PC-3 (cell line): Measurements from ENCODE around the gene SIX2. TPM values are rescaled to one million over a fixed set of nuclear protein-coding genes. Genes with fewer than 3 reads are reported as not detected.

Experiments
- ATAC-seq: fragments of 200-7000 bp; cut with Tn5 transposase; 2 replicates; pipeline ENCODE4 v1.9.1; 2020; ENCODE audit warnings: mild to moderate bottlenecking, moderate library complexity
- BruUV-seq: library from RNA; stranded (reverse); fragments of 400-500 nt; replicated peaks from 2 replicates; lab custom pipeline; 2021; lab: Mats Ljungman, UMichigan
- CTCF ChIA-PET: fragments of 300-600 bp; sonication (Branson Sonifier 250); formaldehyde crosslinking; loops from one replicate; lab custom pipeline; 2022; ENCODE audit warnings: antibody characterized with exemption; lab: Charles Lee
- POLR2A ChIA-PET: fragments of 300-600 bp; sonication (Branson Sonifier 250); formaldehyde crosslinking; loops from one replicate; lab custom pipeline; 2022; ENCODE audit warnings: antibody characterized with exemption; ENCODE audit not compliant: unreplicated experiment; lab: Charles Lee
- DNase-seq: peaks from one replicate; pipeline ENCODE4 v3.0.0-alpha.2; 2015
- H2AFZ ChIP-seq: fragments of 300-600 bp; sonication (generic); 2 replicates; pipeline ENCODE4 v1.6.0; 2016; ENCODE audit warnings: antibody characterized with exemption, low read length
- H3F3A ChIP-seq: fragments of 300-600 bp; sonication (generic); one replicate; pipeline ENCODE4 v1.6.0; 2017; ENCODE audit warnings: antibody characterized with exemption, low read length, control low read depth, mild to moderate bottlenecking; ENCODE audit not compliant: unreplicated experiment
- H3K27ac ChIP-seq: fragments of 300-600 bp; sonication (generic); 2 replicates; pipeline ENCODE4 v1.5.1; 2016; ENCODE audit warnings: mild to moderate bottlenecking, low read length
- H3K27me3 ChIP-seq: fragments of 300-600 bp; sonication (generic); 2 replicates; pipeline ENCODE4 v1.6.1; 2016; ENCODE audit warnings: low read length, mixed read lengths
- H3K36me3 ChIP-seq: fragments of 300-600 bp; sonication (generic); 2 replicates; pipeline ENCODE4 v1.6.1; 2016; ENCODE audit warnings: low read depth, mixed run types, low read length, mixed read lengths
- H3K4me1 ChIP-seq: fragments of 300-600 bp; sonication (generic); 2 replicates; pipeline ENCODE4 v1.5.1; 2016; ENCODE audit warnings: low read length; ENCODE audit not compliant: insufficient read depth
- H3K4me2 ChIP-seq: fragments of 300-600 bp; sonication (generic); 2 replicates; pipeline ENCODE4 v1.6.0; 2016; ENCODE audit warnings: low read length
- H3K4me3 ChIP-seq: fragments of 300-600 bp; sonication (generic); 2 replicates; pipeline ENCODE4 v1.5.1; 2016; ENCODE audit warnings: mild to moderate bottlenecking, low read length, mixed read lengths
- H3K79me2 ChIP-seq: fragments of 300-600 bp; sonication (generic); 2 replicates; pipeline ENCODE4 v1.6.1; 2017; ENCODE audit warnings: low read length, mixed read lengths
- H3K9ac ChIP-seq: fragments of 300-600 bp; sonication (generic); 2 replicates; pipeline ENCODE4 v1.6.0; 2016; ENCODE audit warnings: mild to moderate bottlenecking, low read length
- H3K9me2 ChIP-seq: fragments of 300-600 bp; sonication (generic); replicated peaks from 2 replicates; pipeline ENCODE4 v1.6.1; 2016; ENCODE audit warnings: mixed run types, low read length, mixed read lengths
- H3K9me3 ChIP-seq: fragments of 300-600 bp; sonication (generic); 2 replicates; pipeline ENCODE4 v1.6.1; 2016; ENCODE audit warnings: low read length, mixed read lengths
- H4K20me1 ChIP-seq: fragments of 300-600 bp; sonication (generic); 2 replicates; pipeline ENCODE4 v1.6.1; 2016; ENCODE audit warnings: low read length, mixed read lengths
- EZH2 ChIP-seq: fragments of 300-600 bp; sonication (generic); IDR thresholded peaks from one replicate; pipeline ENCODE4 v1.6.1; 2017; ENCODE audit warnings: antibody characterized with exemption, mild to moderate bottlenecking, low read length; ENCODE audit not compliant: unreplicated experiment
- EZH2phosphoT487 ChIP-seq: fragments of 300-600 bp; sonication (generic); IDR thresholded peaks from 2 replicates; pipeline ENCODE4 v1.6.1; 2018; ENCODE audit warnings: mild to moderate bottlenecking, antibody characterized with exemption, low read length, borderline replicate concordance
- intact Hi-C: fragments of 100-400 bp; cut with micrococcal nuclease; formaldehyde crosslinking; loops from 2 replicates; pipeline ENCODE4 v1.9.0; 2023
- total RNA-seq: library from RNA; depleted of rRNA; stranded (reverse); fragments of >200 nt; gene quantifications from 2 replicates; pipeline ENCODE4 v1.2.3, GENCODE V29; 2014
- TF ChIP-seq, protein P1 (sequence below): fragments of 300-600 bp; sonication (generic); conservative IDR thresholded peaks from 2 replicates; pipeline ENCODE4 v1.5.1; 2017; ENCODE audit warnings: antibody characterized with exemption, low read depth, mild to moderate bottlenecking, low read length

SIX2 gene
- total RNA-seq, 1 experiment from 2014 or later: 27.9 TPM

DNA sequence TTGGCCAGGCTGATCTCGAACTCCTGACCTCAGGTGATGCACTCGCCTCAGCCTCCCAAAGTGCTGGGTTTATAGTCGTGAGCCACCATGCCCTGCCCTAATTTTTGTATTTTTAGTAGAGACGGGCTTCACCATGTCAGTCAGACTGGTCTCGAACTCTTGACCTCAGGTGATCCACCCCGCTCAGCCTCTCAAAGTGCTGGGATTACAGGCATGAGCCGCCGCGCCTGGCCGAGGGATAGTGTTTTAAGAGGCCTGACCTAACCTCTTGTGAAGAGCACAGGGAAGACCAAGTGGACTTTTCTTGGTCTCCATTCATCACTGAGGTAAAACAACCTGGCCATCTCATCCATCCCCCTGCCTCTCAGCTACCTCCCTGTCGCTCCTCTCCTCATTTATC lies 29.7 kb downstream of the SIX2 start:
- ATAC-seq: no peak
- H3K27me3 ChIP-seq: no peaks in the 10 kb centered on the region
- DNase-seq: no peak
- H4K20me1 ChIP-seq: no peaks in the 10 kb centered on the region
- POLR2A ChIA-PET: no interaction called here
- no peaks in the 10 kb centered on the region for H3K9me3 ChIP-seq
- H3K4me1 ChIP-seq: peaks cover 6% of the 10 kb centered on the region
- no peaks in the 10 kb centered on the region for H3K79me2 ChIP-seq
- H3K9ac ChIP-seq: no peak overlapping the region
- H3K4me2 ChIP-seq: no peak overlapping the region
- no peak for TF ChIP-seq EZH2phosphoT487
- no peak for TF ChIP-seq EZH2
- TF ChIP-seq, protein P1, sequence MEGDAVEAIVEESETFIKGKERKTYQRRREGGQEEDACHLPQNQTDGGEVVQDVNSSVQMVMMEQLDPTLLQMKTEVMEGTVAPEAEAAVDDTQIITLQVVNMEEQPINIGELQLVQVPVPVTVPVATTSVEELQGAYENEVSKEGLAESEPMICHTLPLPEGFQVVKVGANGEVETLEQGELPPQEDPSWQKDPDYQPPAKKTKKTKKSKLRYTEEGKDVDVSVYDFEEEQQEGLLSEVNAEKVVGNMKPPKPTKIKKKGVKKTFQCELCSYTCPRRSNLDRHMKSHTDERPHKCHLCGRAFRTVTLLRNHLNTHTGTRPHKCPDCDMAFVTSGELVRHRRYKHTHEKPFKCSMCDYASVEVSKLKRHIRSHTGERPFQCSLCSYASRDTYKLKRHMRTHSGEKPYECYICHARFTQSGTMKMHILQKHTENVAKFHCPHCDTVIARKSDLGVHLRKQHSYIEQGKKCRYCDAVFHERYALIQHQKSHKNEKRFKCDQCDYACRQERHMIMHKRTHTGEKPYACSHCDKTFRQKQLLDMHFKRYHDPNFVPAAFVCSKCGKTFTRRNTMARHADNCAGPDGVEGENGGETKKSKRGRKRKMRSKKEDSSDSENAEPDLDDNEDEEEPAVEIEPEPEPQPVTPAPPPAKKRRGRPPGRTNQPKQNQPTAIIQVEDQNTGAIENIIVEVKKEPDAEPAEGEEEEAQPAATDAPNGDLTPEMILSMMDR: no peak
- no peak overlapping the region for H3K4me3 ChIP-seq
- intact Hi-C loops: no loop called here
- H2AFZ ChIP-seq: no peak overlapping the region
- no peaks in the 10 kb centered on the region for H3K9me2 ChIP-seq
- CTCF ChIA-PET: no interaction called here
- no peaks in the 10 kb centered on the region for H3K36me3 ChIP-seq
- no TSS peak for BruUV-seq
- no peak overlapping the region for H3K27ac ChIP-seq
- H3F3A ChIP-seq: no peaks in the 10 kb centered on the region

DNA sequence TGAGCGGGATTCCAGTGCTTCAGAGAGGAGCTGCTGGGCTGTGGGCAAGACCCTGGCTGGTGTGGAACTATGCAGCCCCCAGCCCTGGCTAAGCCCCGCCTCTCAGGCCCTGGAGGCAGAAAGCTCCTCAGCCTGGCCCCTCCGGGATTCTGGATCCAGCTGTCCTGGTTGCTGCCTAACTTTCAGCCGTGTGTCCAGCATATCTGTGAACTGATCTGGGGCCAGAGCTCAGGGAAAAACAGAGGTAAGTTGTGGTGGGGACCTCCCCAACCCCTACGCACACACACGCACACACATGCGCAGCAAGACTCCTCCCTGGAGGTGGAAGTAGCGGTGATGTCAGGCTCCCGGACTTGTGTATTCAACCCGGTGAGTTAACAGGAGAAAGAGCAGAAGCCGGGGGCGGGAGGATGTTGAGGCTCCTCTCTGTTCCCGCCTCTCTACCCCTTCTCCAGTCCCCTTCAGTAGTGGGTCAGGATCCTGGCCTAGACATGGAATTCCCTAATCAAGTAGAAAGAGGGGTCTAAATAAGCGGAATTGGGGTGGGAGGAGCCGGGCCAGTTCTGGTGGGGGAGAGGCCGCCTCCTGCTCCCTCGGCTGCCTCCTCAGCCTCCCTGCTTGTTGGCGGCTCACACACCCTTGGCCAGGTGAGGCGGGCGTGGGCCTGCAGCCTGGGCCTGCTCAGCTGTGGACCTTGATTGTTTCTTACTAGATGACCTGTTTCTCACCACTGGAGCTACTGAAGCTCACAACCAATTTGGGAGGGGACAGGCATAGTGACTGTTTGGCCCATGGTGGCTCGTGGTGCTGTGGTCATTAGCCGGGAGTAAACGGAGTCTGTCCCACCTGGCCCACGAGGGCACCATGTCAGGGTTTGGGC lies 33.4 kb downstream of the SIX2 start:
- no peak for ATAC-seq

More for the DNA sequence above, 33.4 kb downstream of the SIX2 start:
- Histone ChIP-seq H3K27ac (no peak overlapping the region), H3K79me2 (no peaks in the 10 kb centered on the region), H4K20me1 (no peaks in the 10 kb centered on the region), H3K27me3 (no peaks in the 10 kb centered on the region), H3K36me3 (no peaks in the 10 kb centered on the region), H3F3A (no peaks in the 10 kb centered on the region), H2AFZ (no peak overlapping the region), H3K4me1 (0 out of 2 replicates have a peak, but pooled peaks cover 3% of the 10 kb centered on the region), H3K9me3 (no peaks in the 10 kb centered on the region), H3K4me3 (no peak overlapping the region), H3K4me2 (no peak overlapping the region), H3K9ac (no peak overlapping the region), H3K9me2 (no peaks in the 10 kb centered on the region)
- no peak for DNase-seq
- BruUV-seq: no TSS peak
- POLR2A ChIA-PET: no interaction called here
- TF ChIP-seq, protein P1: no peak
- TF ChIP-seq EZH2phosphoT487 (no peak), EZH2 (no peak)
- intact Hi-C loops: no loop called here
- CTCF ChIA-PET: no interaction called here
